Panc1 (cell line): ENCODE results near the gene CPOX. TPM values are rescaled to one million over a fixed set of nuclear protein-coding genes. Genes with fewer than 3 reads are reported as not detected.

Experiments
- ATAC-seq: fragments of 200-7000 bp; cut with Tn5 transposase; 2 replicates; pipeline ENCODE4 v1.9.1; 2020; ENCODE audit warnings: mild to moderate bottlenecking, moderate library complexity
- BruUV-seq: library from RNA; stranded (reverse); fragments of 400-500 nt; replicated peaks from 2 replicates; lab custom pipeline; 2021; lab: Mats Ljungman, UMichigan
- CTCF ChIA-PET: fragments of 300-600 bp; sonication (Branson Sonifier 250); formaldehyde crosslinking; loops from one replicate; lab custom pipeline; 2022; ENCODE audit warnings: antibody characterized with exemption; lab: Charles Lee
- POLR2A ChIA-PET: fragments of 300-600 bp; sonication (Branson Sonifier 250); formaldehyde crosslinking; loops from one replicate; lab custom pipeline; 2022; ENCODE audit warnings: antibody characterized with exemption; lab: Charles Lee
- DNase-seq: peaks from one replicate; pipeline ENCODE4 v3.0.0-alpha.2; 2010; ENCODE audit warnings: low read depth, low spot score
- H3K27ac ChIP-seq: 2 replicates; pipeline ENCODE4 v1.5.1; 2011; ENCODE audit warnings: mild to moderate bottlenecking, low read length, inconsistent platforms
- H3K27me3 ChIP-seq: fragments of 200-500 bp; sonication (Bioruptor generic); 2 replicates; pipeline ENCODE4 v1.6.0; 2014; ENCODE audit warnings: low read length, inconsistent platforms; ENCODE audit not compliant: control insufficient read depth, insufficient read depth
- H3K36me3 ChIP-seq: fragments of 200-500 bp; sonication (Bioruptor generic); 2 replicates; pipeline ENCODE4 v1.5.1; 2014; ENCODE audit warnings: inconsistent platforms, mild to moderate bottlenecking, low read length, moderate library complexity; ENCODE audit not compliant: control insufficient read depth, insufficient read depth
- H3K4me1 ChIP-seq: 2 replicates; pipeline ENCODE4 v1.5.1; 2011; ENCODE audit warnings: inconsistent platforms, mild to moderate bottlenecking, low read length, moderate library complexity; ENCODE audit not compliant: control insufficient read depth, insufficient read depth
- H3K4me3 ChIP-seq, 2 experiments: 2 replicates each; pipeline ENCODE4 v1.5.1; 2011 to 2012; ENCODE audit warnings: low read depth in 2 of 2, low read length in 2 of 2, mild to moderate bottlenecking in 2 of 2, inconsistent platforms in 1 of 2, moderate library complexity in 1 of 2
- H3K9me3 ChIP-seq: fragments of 200-500 bp; sonication (Bioruptor generic); 2 replicates; pipeline ENCODE4 v1.5.1; 2014; ENCODE audit warnings: low read depth, mild to moderate bottlenecking, inconsistent platforms, low read length, moderate library complexity; ENCODE audit not compliant: control insufficient read depth, insufficient read depth
- CTCF ChIP-seq: fragments of 450-650 bp; IDR thresholded peaks from 2 replicates; pipeline ENCODE4 v1.5.1; 2017; ENCODE audit warnings: mild to moderate bottlenecking
- POLR2AphosphoS5 ChIP-seq: IDR thresholded peaks from 2 replicates; pipeline ENCODE4 v1.6.1; 2012; ENCODE audit warnings: mild to moderate bottlenecking, low read depth, low read length, moderate library complexity
- REST ChIP-seq, 2 experiments: IDR thresholded peaks; 2 replicates each; pipeline ENCODE4 v1.6.1; 2011 to 2012; ENCODE audit warnings: low read depth in 2 of 2, control low read depth in 1 of 2, low read length in 1 of 2, mild to moderate bottlenecking in 1 of 2, moderate library complexity in 1 of 2; ENCODE audit not compliant: insufficient read depth in 1 of 2
- SIN3A ChIP-seq: IDR thresholded peaks from 2 replicates; pipeline ENCODE4 v1.6.1; 2012; ENCODE audit warnings: low read depth, mild to moderate bottlenecking, low read length, moderate library complexity, borderline replicate concordance; ENCODE audit not compliant: insufficient read depth
- TCF7L2 ChIP-seq: IDR thresholded peaks from 2 replicates; pipeline ENCODE4 v1.6.1; 2011; ENCODE audit warnings: mild to moderate bottlenecking, low read depth, low read length, inconsistent platforms
- in situ Hi-C: cut with HindIII; loops from 2 replicates; pipeline ENCODE4 v1.10.0; 2016; ENCODE audit warnings: low sequenced_read_pairs, low pct_unique_long_range_greater_than_20kb
- intact Hi-C: fragments of 100-400 bp; cut with micrococcal nuclease; formaldehyde crosslinking; loops from one replicate; pipeline ENCODE4 v1.10.0; 2022; ENCODE audit not compliant: unreplicated experiment
- total RNA-seq: library from RNA; stranded (reverse); gene quantifications from one replicate; pipeline ENCODE4 v1.2.1, GENCODE V29; 2021; ENCODE audit not compliant: unreplicated experiment

The CPOX gene
- total RNA-seq, 1 experiment from 2014 or later, result 14.7 TPM

DNA sequence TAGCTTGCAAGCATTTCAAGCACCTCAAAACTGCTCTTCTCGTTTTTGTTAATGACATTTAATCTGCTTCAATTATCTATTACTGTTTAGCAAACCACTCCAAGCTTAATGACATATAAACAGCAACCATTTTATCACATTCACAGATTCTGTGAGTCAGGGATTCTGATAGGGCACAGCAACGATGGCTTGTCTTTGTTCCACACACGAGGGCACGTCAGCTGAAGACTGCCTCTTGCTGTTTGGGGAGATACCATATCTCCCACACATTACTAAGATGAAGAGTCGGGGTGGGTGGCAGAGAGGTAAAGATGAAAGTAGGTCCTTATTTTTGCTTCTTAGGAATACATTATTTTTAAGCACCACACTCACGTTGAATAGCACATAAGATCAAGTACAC, 19.3 kb downstream of the CPOX start:
- POLR2A ChIA-PET, result no interaction called here
- no peak overlapping the region for H3K4me3 ChIP-seq
- TF ChIP-seq POLR2AphosphoS5, result no peak
- TF ChIP-seq TCF7L2, result no peak
- TF ChIP-seq SIN3A, result no peak
- no peak for TF ChIP-seq REST (IDR thresholded peaks at IDR 0.05; ENCODE audit: insufficient read depth in 1 of 2, low read depth in 2 of 2, low read length in 1 of 2)
- TF ChIP-seq CTCF, result no peak
- CTCF ChIA-PET, result no interaction called here
- intact Hi-C loops, result loop anchor here (10.0 kb wide), 1 partner anchor 249 kb away; no protein-coding TSS in a partner anchor
- no peaks in the 10 kb centered on the region for H3K4me1 ChIP-seq
- H3K27me3 ChIP-seq, result peaks cover 3% of the 10 kb centered on the region; the same call in 1 of the 2 replicates
- ATAC-seq (no peak), DNase-seq (no peak)
- no peaks in the 10 kb centered on the region for H3K36me3 ChIP-seq
- in situ Hi-C loops, result no loop called here
- no TSS peak for BruUV-seq
- H3K27ac ChIP-seq, result no peak overlapping the region
- H3K9me3 ChIP-seq, result no peaks in the 10 kb centered on the region

- DNase-seq, result no peak
These were observed 20.2 kb downstream of the CPOX start for GRCh38 chr3:98573181-98573728.

More at GRCh38 chr3:98573181-98573728, 20.2 kb downstream of the CPOX start:
- in situ Hi-C loops (no loop called here), intact Hi-C loops (loop anchor here (10.0 kb wide), 1 partner anchor 248 kb away; no protein-coding TSS in a partner anchor)
- Histone ChIP-seq H3K9me3 (no peaks in the 10 kb centered on the region), H3K4me1 (no peaks in the 10 kb centered on the region), H3K4me3 (no peak overlapping the region), H3K27me3 (peaks cover 3% of the 10 kb centered on the region; the same call in 1 of the 2 replicates), H3K36me3 (no peaks in the 10 kb centered on the region), H3K27ac (no peak overlapping the region)
- CTCF ChIA-PET, result no interaction called here
- TF ChIP-seq CTCF, result peak; percentile 46; the same call in 1 of the 2 replicates
- no peak for TF ChIP-seq POLR2AphosphoS5
- ATAC-seq, result no peak
- BruUV-seq, result no TSS peak
- POLR2A ChIA-PET, result no interaction called here
